ENCODE data around the gene TIMM23. TPM values are rescaled to one million over a fixed set of nuclear protein-coding genes. Genes with fewer than 3 reads are reported as not detected.
"Not testable (repeated sequence)": the region's sequence is repeated elsewhere in the genome, so short reads cannot be mapped to it uniquely, and the experiment has no call there.

The TIMM23 gene
- total and polyA plus RNA-seq, 10 donors, result 29.9 to 56.2 (median 38.1) TPM

GRCh38 chr10:46048152-46048551 is 75.9 kb downstream of the TIMM23 start:
- Histone ChIP-seq H3K36me3 (no peaks in the 10 kb centered on the region), H3K27me3 (replicated peaks in 1 of 7) (peaks cover 0 to 5% (median 0%) of the 10 kb centered on the region in 7 donors), H3K4me1 (no peaks in the 10 kb centered on the region), H3K27ac (no peak overlapping the region), H3K4me3 (no peak overlapping the region), H3K9me3 (no peaks in the 10 kb centered on the region)
- WGBS, 5 donors, result 53 to 87% (median 61%) methylated on average over 2 of the region's 2 CpGs
- intact Hi-C loops (cut with DNase I; ENCODE audit: low total_unique reads), result no loop called here
- no peak for DNase-seq
- no peak for TF ChIP-seq POLR2A (IDR thresholded peaks at IDR 0.05)
- no peak for TF ChIP-seq CTCF (IDR thresholded peaks at IDR 0.05 in 8 of 11, conservative IDR thresholded peaks at IDR 0.05 in 3 of 11)
- no peak for TF ChIP-seq POLR2AphosphoS5 (IDR thresholded peaks at IDR 0.05)

GRCh38 chr10:46049497-46049831 is 77.2 kb downstream of the TIMM23 start:
- H3K36me3 ChIP-seq; DNase-seq; H3K4me3 ChIP-seq; H3K9me3 ChIP-seq; intact Hi-C loops (cut with DNase I; ENCODE audit: low total_unique reads); H3K4me1 ChIP-seq; H3K27me3 ChIP-seq (replicated peaks in 1 of 7); H3K27ac ChIP-seq: not testable (repeated sequence)
- 94 to 99% (median 95%) methylated on average over 11 of the region's 11 CpGs for WGBS, 5 donors

GRCh38 chr10:46050941-46051623 is 78.8 kb downstream of the TIMM23 start:
- no peak overlapping the region for H3K27ac ChIP-seq
- DNase-seq, result no peak
- no peaks in the 10 kb centered on the region for H3K36me3 ChIP-seq

DNA sequence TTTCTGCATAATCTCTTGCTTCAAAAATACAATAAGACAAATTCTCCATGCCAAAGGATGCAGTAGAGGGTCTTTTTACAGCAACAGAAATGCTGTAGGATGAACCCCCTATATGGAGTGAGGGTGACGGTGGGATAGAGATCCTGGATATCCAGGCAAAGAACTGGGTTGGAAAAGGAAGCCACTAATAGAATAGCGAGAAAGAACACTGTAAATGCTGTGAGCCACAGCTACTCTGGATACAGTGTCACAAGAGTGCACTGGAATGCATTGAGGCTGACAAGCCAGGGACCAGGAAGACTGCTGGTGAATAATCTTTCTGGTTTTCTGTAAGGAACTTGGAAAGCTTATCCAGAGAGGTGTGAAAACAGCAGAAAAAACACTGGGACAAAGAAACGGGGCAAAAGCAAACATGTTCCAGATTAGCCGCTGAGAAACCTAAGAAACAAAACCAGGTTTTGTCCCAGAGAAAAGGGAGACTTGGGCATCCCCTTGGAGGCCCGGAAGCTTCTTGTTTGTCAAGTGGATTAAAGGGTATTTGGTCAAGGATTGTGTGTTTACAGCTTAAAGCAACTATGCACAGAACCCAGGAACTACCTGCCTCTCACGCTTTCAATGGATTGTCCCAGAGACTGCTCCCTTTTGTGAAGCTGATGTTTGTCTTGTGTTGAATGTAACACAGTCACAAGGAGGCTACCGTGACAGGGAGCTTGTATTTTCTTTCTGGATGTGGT is 79.9 kb downstream of the TIMM23 start:
- 66 to 77% (median 73%) methylated on average over 7 of the region's 7 CpGs for WGBS, 5 donors
- intact Hi-C loops (cut with DNase I; ENCODE audit: low total_unique reads), result no loop called here
- H3K4me3 ChIP-seq, result no peak overlapping the region
- no peak overlapping the region for H3K27ac ChIP-seq
- no peak for TF ChIP-seq POLR2AphosphoS5 (IDR thresholded peaks at IDR 0.05)
- no peak for TF ChIP-seq CTCF (IDR thresholded peaks at IDR 0.05 in 8 of 11, conservative IDR thresholded peaks at IDR 0.05 in 3 of 11)
- TF ChIP-seq POLR2A (IDR thresholded peaks at IDR 0.05), result no peak
- H3K27me3 ChIP-seq (replicated peaks in 1 of 7), result peaks cover 0 to 5% (median 0%) of the 10 kb centered on the region in 7 donors
- DNase-seq, result no peak
- H3K9me3 ChIP-seq, result peaks cover 0 to 10% (median 7%) of the 10 kb centered on the region in 8 donors
- peaks cover 0 to 5% (median 0%) of the 10 kb centered on the region in 6 donors for H3K4me1 ChIP-seq
- H3K36me3 ChIP-seq, result no peaks in the 10 kb centered on the region

More at GRCh38 chr10:46050941-46051623, 78.8 kb downstream of the TIMM23 start:
- TF ChIP-seq POLR2A (IDR thresholded peaks at IDR 0.05) (no peak), POLR2AphosphoS5 (IDR thresholded peaks at IDR 0.05) (no peak), CTCF (IDR thresholded peaks at IDR 0.05 in 8 of 11, conservative IDR thresholded peaks at IDR 0.05 in 3 of 11) (no peak)
- Histone ChIP-seq H3K9me3 (no peaks in the 10 kb centered on the region), H3K27me3 (replicated peaks in 1 of 7) (peaks cover 0 to 5% (median 0%) of the 10 kb centered on the region in 7 donors), H3K4me3 (no peak overlapping the region), H3K4me1 (peaks cover 0 to 5% (median 0%) of the 10 kb centered on the region in 6 donors)
- intact Hi-C loops (cut with DNase I; ENCODE audit: low total_unique reads), result no loop called here
- WGBS, 5 donors, result 31 to 72% (median 50%) methylated on average over 11 of the region's 11 CpGs

Data from spleen (tissue), 11 donors.